Gastroesophageal sphincter (tissue), 4 donors: Measurements from ENCODE around the gene C17orf107. TPM values are rescaled to one million over a fixed set of nuclear protein-coding genes. Genes with fewer than 3 reads are reported as not detected.

Experiments
- ATAC-seq: fragments of 150-250 bp; one replicate; pipeline ENCODE4 v1.9.1; 2016; ENCODE audit warnings: mild to moderate bottlenecking, moderate library complexity
- H3K27ac ChIP-seq, 4 donors: fragments of 200-600 bp; sonication (generic) in 3 of 4; 1 replicate in 3 of 4; 2 replicates in 1 of 4; pipeline ENCODE4 v1.5.1; 2016 to 2019
- H3K27me3 ChIP-seq: fragments of 200-600 bp; sonication (generic); one replicate; pipeline ENCODE4 v1.5.1; 2019
- H3K36me3 ChIP-seq, 2 donors: fragments of 200-600 bp; sonication (generic); one replicate each; pipeline ENCODE4 v1.5.1; 2019; ENCODE audit warnings: control low read depth in 1 of 2
- H3K4me1 ChIP-seq, 3 donors: fragments of 200-600 bp; sonication (generic); 1 replicate in 2 of 3; 2 replicates in 1 of 3; pipeline ENCODE4 v1.5.1; 2016 to 2019; ENCODE audit warnings: control low read depth in 2 of 3
- H3K4me3 ChIP-seq, 2 donors: fragments of 200-600 bp; sonication (generic); one replicate each; pipeline ENCODE4 v1.5.1; 2019; ENCODE audit warnings: mild to moderate bottlenecking in 1 of 2, moderate library complexity in 1 of 2
- H3K9me3 ChIP-seq, 3 donors: fragments of 200-600 bp; sonication (generic); one replicate each; pipeline ENCODE4 v1.5.1; 2017 to 2019; ENCODE audit warnings: control low read depth in 2 of 3
- CTCF ChIP-seq, 4 experiments: fragments of 200-600 bp in 2 of 4; fragments of 450-650 bp in 2 of 4; sonication (generic) in 1 of 4; IDR thresholded peaks; one replicate each; pipeline ENCODE4 v1.5.1; 2017 to 2019; ENCODE audit warnings: antibody characterized with exemption in 4 of 4, mild to moderate bottlenecking in 2 of 4, moderate library complexity in 2 of 4
- EP300 ChIP-seq: sonication (generic); formaldehyde crosslinking; IDR thresholded peaks from one replicate; pipeline ENCODE4 v1.6.1; 2017; ENCODE audit warnings: antibody characterized with exemption, mild to moderate bottlenecking
- POLR2A ChIP-seq, 2 donors: fragments of 450-650 bp; IDR thresholded peaks; one replicate each; pipeline ENCODE4 v1.6.1; 2017; ENCODE audit warnings: antibody characterized with exemption in 2 of 2, mild to moderate bottlenecking in 2 of 2, moderate library complexity in 1 of 2
- POLR2AphosphoS5 ChIP-seq: sonication (generic); formaldehyde crosslinking; IDR thresholded peaks from one replicate; pipeline ENCODE4 v1.6.1; 2017; ENCODE audit warnings: antibody characterized with exemption
- WGBS, 2 donors: methylation state at CpG; one replicate each; pipeline ENCODE4 v1.1.5; 2018; ENCODE audit warnings: low coverage in 1 of 2; 5-methylcytosine and 5-hydroxymethylcytosine counted together
- total RNA-seq, 4 donors: library from RNA; depleted of rRNA; stranded (reverse); fragments of >200 nt; gene quantifications; one replicate each; pipeline ENCODE4 v1.1.0, GENCODE V29; 2016

C17orf107 gene
- total RNA-seq, 4 donors from 2014 or later = 0.30 to 0.81 (median 0.68) TPM

- TF ChIP-seq POLR2A (IDR thresholded peaks at IDR 0.05) (no peak), EP300 (no peak), POLR2AphosphoS5 (no peak), CTCF (IDR thresholded peaks at IDR 0.05) (no peak)
- H3K4me3 ChIP-seq = no peak overlapping the region
- no peak overlapping the region for H3K27ac ChIP-seq
- no peaks in the 10 kb centered on the region for H3K9me3 ChIP-seq
- no peak for ATAC-seq
- peaks cover 0 to 3% (median 1%) of the 10 kb centered on the region in 3 donors for H3K4me1 ChIP-seq
- whole genome bisulfite sequencing, 2 donors = 89 to 100% methylated on average over 2 to 3 of the region's 12 CpGs
- no peaks in the 10 kb centered on the region for H3K27me3 ChIP-seq
- H3K36me3 ChIP-seq = peaks cover 0 to 89% of the 10 kb centered on the region in 2 donors
Measured at GRCh38 chr17:4886830-4887229, 12.5 kb upstream of the C17orf107 start.

- H3K36me3 ChIP-seq = peaks cover 0 to 93% of the 10 kb centered on the region in 2 donors
Measured at GRCh38 chr17:4887581-4887980, 11.8 kb upstream of the C17orf107 start.

GRCh38 chr17:4891411-4892410 is 7.6 kb upstream of the C17orf107 start:
- Histone ChIP-seq H3K27ac (no peak overlapping the region), H3K36me3 (peaks cover 0 to 99% of the 10 kb centered on the region in 2 donors), H3K4me1 (no peaks in the 10 kb centered on the region), H3K9me3 (no peaks in the 10 kb centered on the region), H3K27me3 (no peaks in the 10 kb centered on the region), H3K4me3 (no peak overlapping the region)
- TF ChIP-seq POLR2A (IDR thresholded peaks at IDR 0.05) = no peak
- TF ChIP-seq CTCF (IDR thresholded peaks at IDR 0.05) = no peak
- ATAC-seq = no peak
- 96% methylated on average over 5 of the region's 42 CpGs; no CpG with 5 or more reads in 1 of the 2 donors for WGBS, 2 donors

More at GRCh38 chr17:4887581-4887980, 11.8 kb upstream of the C17orf107 start:
- Histone ChIP-seq H3K4me3 (no peak overlapping the region), H3K9me3 (no peaks in the 10 kb centered on the region), H3K27me3 (no peaks in the 10 kb centered on the region), H3K4me1 (no peaks in the 10 kb centered on the region), H3K27ac (no peak overlapping the region)
- TF ChIP-seq POLR2AphosphoS5 (no peak), POLR2A (IDR thresholded peaks at IDR 0.05) (no peak)
- no peak for ATAC-seq
- 60% methylated on average over 2 of the region's 18 CpGs; no CpG with 5 or more reads in 1 of the 2 donors for WGBS, 2 donors

GRCh38 chr17:4892499-4893221 is 6.7 kb upstream of the C17orf107 start:
- Histone ChIP-seq H3K4me1 (no peaks in the 10 kb centered on the region), H3K9me3 (no peaks in the 10 kb centered on the region), H3K27me3 (no peaks in the 10 kb centered on the region), H3K4me3 (no peak overlapping the region), H3K36me3 (peaks cover 0 to 99% of the 10 kb centered on the region in 2 donors), H3K27ac (no peak overlapping the region)
- no peak for ATAC-seq
- WGBS, 2 donors = 85% methylated on average over 8 of the region's 23 CpGs; no CpG with 5 or more reads in 1 of the 2 donors
- TF ChIP-seq CTCF (IDR thresholded peaks at IDR 0.05) (no peak), POLR2A (IDR thresholded peaks at IDR 0.05) (no peak), EP300 (no peak), POLR2AphosphoS5 (no peak)

- no peak for TF ChIP-seq EP300
- no peak for ATAC-seq
- Histone ChIP-seq H3K4me3 (no peak overlapping the region), H3K36me3 (peaks cover 0 to 93% of the 10 kb centered on the region in 2 donors), H3K4me1 (peaks cover 0 to 1% (median 0%) of the 10 kb centered on the region in 3 donors), H3K27ac (no peak overlapping the region), H3K27me3 (no peaks in the 10 kb centered on the region), H3K9me3 (no peaks in the 10 kb centered on the region)
- WGBS, 2 donors = 94% methylated on average over 3 of the region's 18 CpGs; no CpG with 5 or more reads in 1 of the 2 donors
Measured at GRCh38 chr17:4893272-4893671, 6.1 kb upstream of the C17orf107 start.
